Mesenchymal stem cell (in vitro differentiated cells and primary cell): ENCODE data around the gene PSME3IP1.

Experiments
- DNase-seq: peaks from one replicate; pipeline ENCODE4 v3.0.0-alpha.2; 2013
- H2AFZ ChIP-seq: one replicate; pipeline ENCODE4 v1.6.1; 2013; ENCODE audit warnings: low read depth, mild to moderate bottlenecking, control low read depth, inconsistent platforms, low read length, moderate library complexity
- H2AK5ac ChIP-seq: 2 replicates; pipeline ENCODE4 v1.6.1; 2013; ENCODE audit warnings: low read length, moderate library complexity, mild to moderate bottlenecking, inconsistent platforms; ENCODE audit not compliant: severe bottlenecking
- H2BK120ac ChIP-seq: one replicate; pipeline ENCODE4 v1.6.1; 2013; ENCODE audit warnings: low read depth, mild to moderate bottlenecking, inconsistent platforms, low read length, moderate library complexity
- H2BK12ac ChIP-seq, 2 experiments: one replicate each; pipeline ENCODE4 v1.6.1; 2013; ENCODE audit warnings: inconsistent platforms in 2 of 2, low read length in 2 of 2, mild to moderate bottlenecking in 2 of 2, moderate library complexity in 2 of 2, control low read depth in 1 of 2
- H2BK15ac ChIP-seq: one replicate; pipeline ENCODE4 v1.6.1; 2013; ENCODE audit warnings: mild to moderate bottlenecking, low read depth, inconsistent platforms; ENCODE audit not compliant: poor library complexity, severe bottlenecking
- H2BK5ac ChIP-seq: 2 replicates; pipeline ENCODE4 v1.6.1; 2013; ENCODE audit warnings: low read depth, mild to moderate bottlenecking, low read length, control low read depth, inconsistent platforms; ENCODE audit not compliant: poor library complexity, severe bottlenecking
- H3K14ac ChIP-seq, 2 experiments: one replicate each; pipeline ENCODE4 v1.6.1; 2013; ENCODE audit warnings: inconsistent platforms in 2 of 2, low read length in 2 of 2, control low read depth in 1 of 2, mild to moderate bottlenecking in 1 of 2, moderate library complexity in 1 of 2
- H3K18ac ChIP-seq, 2 experiments: one replicate each; pipeline ENCODE4 v1.6.1; 2013; ENCODE audit warnings: inconsistent platforms in 2 of 2, low read length in 2 of 2, control low read depth in 1 of 2, low read depth in 1 of 2, mild to moderate bottlenecking in 1 of 2
- H3K23ac ChIP-seq, 2 experiments: one replicate each; pipeline ENCODE4 v1.6.1; 2013; ENCODE audit warnings: inconsistent platforms in 2 of 2, low read length in 2 of 2, mild to moderate bottlenecking in 2 of 2, moderate library complexity in 2 of 2, control low read depth in 1 of 2
- H3K27ac ChIP-seq: 2 replicates; pipeline ENCODE4 v1.5.1; 2013; ENCODE audit warnings: mild to moderate bottlenecking, moderate library complexity, low read length, control low read depth, inconsistent platforms; ENCODE audit not compliant: poor library complexity, severe bottlenecking
- H3K27me3 ChIP-seq, 2 experiments: 2 replicates each; pipeline versions ENCODE4 v1.6.1 to v1.7.0; 2013; ENCODE audit warnings: low read length in 2 of 2, mild to moderate bottlenecking in 2 of 2, moderate library complexity in 2 of 2, control low read depth in 1 of 2, inconsistent platforms in 1 of 2; ENCODE audit not compliant: control insufficient read depth in 1 of 2, insufficient read depth in 1 of 2
- H3K36me3 ChIP-seq, 2 experiments: 2 replicates each; pipeline versions ENCODE4 v1.6.1 to v1.7.0; 2013; ENCODE audit warnings: low read length in 2 of 2, control low read depth in 1 of 2, inconsistent platforms in 1 of 2, low read depth in 1 of 2, mild to moderate bottlenecking in 1 of 2; ENCODE audit not compliant: insufficient read depth in 2 of 2, control insufficient read depth in 1 of 2
- H3K4ac ChIP-seq, 2 experiments: one replicate each; pipeline ENCODE4 v1.6.1; 2013; ENCODE audit warnings: inconsistent platforms in 2 of 2, low read length in 2 of 2, mild to moderate bottlenecking in 2 of 2, moderate library complexity in 2 of 2, control low read depth in 1 of 2, low read depth in 1 of 2
- H3K4me1 ChIP-seq: 2 replicates; pipeline ENCODE4 v1.6.1; 2013; ENCODE audit warnings: low read depth, low read length, control low read depth; ENCODE audit not compliant: control insufficient read depth, insufficient read depth
- H3K4me2 ChIP-seq: 2 replicates; pipeline ENCODE4 v1.6.1; 2013; ENCODE audit warnings: low read length, mild to moderate bottlenecking, inconsistent platforms; ENCODE audit not compliant: poor library complexity, severe bottlenecking
- H3K4me3 ChIP-seq, 2 experiments: 2 replicates each; pipeline versions ENCODE4 v1.5.1 to v1.7.0; 2013; ENCODE audit warnings: low read length in 2 of 2, mild to moderate bottlenecking in 2 of 2, control low read depth in 1 of 2, low read depth in 1 of 2; ENCODE audit not compliant: insufficient read depth in 1 of 2
- H3K79me1 ChIP-seq: replicated peaks from 2 replicates; pipeline ENCODE4 v1.6.1; 2013; ENCODE audit warnings: mild to moderate bottlenecking, control low read depth, low read length, inconsistent platforms; ENCODE audit not compliant: poor library complexity, severe bottlenecking
- H3K9ac ChIP-seq: 2 replicates; pipeline ENCODE4 v1.7.0; 2013; ENCODE audit warnings: mild to moderate bottlenecking, low read length, moderate library complexity
- H3K9me3 ChIP-seq: 2 replicates; pipeline ENCODE4 v1.7.0; 2013; ENCODE audit warnings: mild to moderate bottlenecking, low read length; ENCODE audit not compliant: control insufficient read depth
- H4K8ac ChIP-seq: one replicate; pipeline ENCODE4 v1.6.1; 2013; ENCODE audit warnings: inconsistent platforms, mild to moderate bottlenecking, low read length, moderate library complexity
- H4K91ac ChIP-seq: one replicate; pipeline ENCODE4 v1.6.1; 2013; ENCODE audit warnings: mild to moderate bottlenecking, low read length, inconsistent platforms
- WGBS: methylation state at CpG from one replicate; pipeline ENCODE4 v1.1.7; 2013; ENCODE audit warnings: mixed read lengths; 5-methylcytosine and 5-hydroxymethylcytosine counted together

The PSME3IP1 gene

DNA sequence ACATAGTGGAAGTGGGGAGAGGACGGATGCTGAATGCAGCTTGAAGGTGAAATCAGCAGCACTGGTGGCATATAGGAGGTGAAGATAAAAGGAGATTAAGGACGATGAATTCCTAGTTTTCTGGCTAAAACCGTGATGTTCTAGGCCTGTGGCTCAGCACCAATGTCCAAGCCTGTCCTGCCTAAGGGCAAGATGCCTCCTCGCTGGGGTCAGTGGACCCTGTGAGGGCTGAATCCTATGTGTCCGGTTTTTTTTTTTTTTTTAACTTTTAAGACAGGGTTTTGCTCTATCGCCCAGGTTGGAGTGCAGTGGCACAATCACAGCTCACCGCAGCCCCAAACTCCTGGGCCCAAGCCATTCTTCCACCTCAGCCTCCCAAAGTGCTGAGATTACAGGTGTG is 80.7 kb downstream of the PSME3IP1 start:
- H2AK5ac ChIP-seq: no peak overlapping the region
- no peak overlapping the region for H4K91ac ChIP-seq
- no peak overlapping the region for H3K4me2 ChIP-seq
- no peak overlapping the region for H2BK12ac ChIP-seq
- no peak overlapping the region for H3K4ac ChIP-seq
- H4K8ac ChIP-seq: no peak overlapping the region
- H3K9me3 ChIP-seq: no peaks in the 10 kb centered on the region
- no peak overlapping the region for H2BK15ac ChIP-seq
- peaks cover 26% of the 10 kb centered on the region for H3K79me1 ChIP-seq
- H3K4me1 ChIP-seq: peaks cover 8% of the 10 kb centered on the region
- H2AFZ ChIP-seq: no peak overlapping the region
- no peak overlapping the region for H2BK5ac ChIP-seq
- no peak overlapping the region for H2BK120ac ChIP-seq
- no peak overlapping the region for H3K23ac ChIP-seq
- no peak overlapping the region for H3K14ac ChIP-seq
- H3K9ac ChIP-seq: no peak overlapping the region
- no peaks in the 10 kb centered on the region for H3K27me3 ChIP-seq
- H3K27ac ChIP-seq: no peak overlapping the region
- no peak overlapping the region for H3K4me3 ChIP-seq
- no peak for DNase-seq
- 90% methylated on average over 7 of the region's 7 CpGs for WGBS
- H3K18ac ChIP-seq: no peak overlapping the region
- no peaks in the 10 kb centered on the region for H3K36me3 ChIP-seq

- no peak for DNase-seq
- Histone ChIP-seq H3K9me3 (no peaks in the 10 kb centered on the region), H4K91ac (no peak overlapping the region), H3K27me3 (no peaks in the 10 kb centered on the region), H3K36me3 (no peaks in the 10 kb centered on the region), H3K27ac (no peak overlapping the region), H3K4me2 (no peak overlapping the region), H2BK5ac (no peak overlapping the region), H3K79me1 (peaks cover 26% of the 10 kb centered on the region), H2BK12ac (no peak overlapping the region), H3K4me3 (no peak overlapping the region), H3K23ac (no peak overlapping the region), H4K8ac (no peak overlapping the region), H3K18ac (no peak overlapping the region), H3K4ac (no peak overlapping the region), H2AFZ (no peak overlapping the region), H3K4me1 (peaks cover 10% of the 10 kb centered on the region), H2BK15ac (no peak overlapping the region), H2BK120ac (no peak overlapping the region), H2AK5ac (no peak overlapping the region), H3K9ac (no peak overlapping the region), H3K14ac (peak overlapping the region in 1 of 2 experiments; percentile 13)
- WGBS: 85% methylated on average over 3 of the region's 3 CpGs
Measured at GRCh38 chr16:57104706-57105105, 81.1 kb downstream of the PSME3IP1 start.

GRCh38 chr16:57102888-57103851 is 82.7 kb downstream of the PSME3IP1 start:
- Histone ChIP-seq H3K4ac (no peak overlapping the region), H2BK5ac (no peak overlapping the region), H4K8ac (no peak overlapping the region), H3K23ac (no peak overlapping the region), H2AK5ac (no peak overlapping the region), H2BK15ac (no peak overlapping the region), H3K4me1 (peaks cover 8% of the 10 kb centered on the region), H3K36me3 (no peaks in the 10 kb centered on the region), H3K9ac (no peak overlapping the region), H3K14ac (peak overlapping the region in 1 of 2 experiments; percentile 11), H3K4me2 (no peak overlapping the region), H3K18ac (no peak overlapping the region), H3K79me1 (peaks cover 22% of the 10 kb centered on the region), H4K91ac (no peak overlapping the region), H2BK120ac (no peak overlapping the region), H3K9me3 (no peaks in the 10 kb centered on the region), H3K4me3 (no peak overlapping the region), H2AFZ (no peak overlapping the region), H3K27me3 (no peaks in the 10 kb centered on the region), H2BK12ac (no peak overlapping the region), H3K27ac (no peak overlapping the region)
- 65% methylated on average over 16 of the region's 16 CpGs for WGBS
- DNase-seq: no peak
